Neural progenitor cell (in vitro differentiated cells): ENCODE data around the gene C15orf62.

Source experiments
- CTCF ChIP-seq: fragments of 200-600 bp; sonication (generic); IDR thresholded peaks from 2 replicates; pipeline ENCODE4 v1.5.1; 2017; ENCODE audit warnings: antibody characterized with exemption, mild to moderate bottlenecking
- EZH2 ChIP-seq: fragments of 200-600 bp; sonication (generic); IDR thresholded peaks from 2 replicates; pipeline ENCODE4 v1.6.1; 2017; ENCODE audit warnings: antibody characterized with exemption, mild to moderate bottlenecking, moderate library complexity
- EZH2phosphoT487 ChIP-seq: fragments of 200-600 bp; sonication (generic); IDR thresholded peaks from 2 replicates; pipeline ENCODE4 v1.6.1; 2017; ENCODE audit warnings: antibody characterized with exemption

DNA sequence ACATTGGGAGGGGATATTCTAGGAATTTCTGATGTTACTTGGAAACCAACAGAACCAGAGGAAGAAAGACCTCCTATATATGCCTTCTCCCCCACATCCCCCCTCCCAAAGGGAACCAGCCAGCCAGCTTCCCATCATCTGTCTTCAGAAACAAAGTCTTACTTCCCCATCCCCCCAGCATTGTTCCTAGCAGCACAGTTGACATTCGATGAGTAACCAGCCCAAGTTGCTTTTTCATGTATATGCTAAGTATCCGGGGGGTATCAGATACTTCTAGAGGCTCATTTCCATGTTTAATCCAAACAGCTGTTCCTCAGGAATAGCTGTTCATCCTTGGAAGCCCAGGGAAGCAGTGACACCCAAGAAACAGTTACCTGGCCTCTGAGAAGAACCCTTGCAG lies 30.7 kb upstream of the C15orf62 start:
- TF ChIP-seq CTCF = no peak
- TF ChIP-seq EZH2 = no peak
- no peak for TF ChIP-seq EZH2phosphoT487
